HEK293 (cell line): Measurements from ENCODE around the gene ABCG1.

Source experiments
- CTCF ChIA-PET: fragments of 350-600 bp; formaldehyde crosslinking; extraction: SDS; loops from one replicate; lab custom pipeline; 2021; ENCODE audit warnings: antibody characterized with exemption; lab: Yijun Ruan, JAX
- POLR2A ChIA-PET: fragments of 300-600 bp; formaldehyde crosslinking; extraction: SDS; loops from one replicate; lab custom pipeline; 2020; ENCODE audit warnings: antibody characterized with exemption, inconsistent platforms; lab: Yijun Ruan, JAX
- H3K27ac ChIP-seq: fragments of 200-500 bp; sonication (Bioruptor generic); 2 replicates; pipeline ENCODE4 v1.5.1; 2014; ENCODE audit warnings: low read depth, low read length, control low read depth, inconsistent platforms; ENCODE audit errors: extremely low read depth
- H3K36me3 ChIP-seq, 2 experiments: fragments of 200-500 bp in 1 of 2; sonication (Bioruptor generic) in 1 of 2; 1 replicate in 1 of 2; 2 replicates in 1 of 2; pipeline ENCODE4 v1.5.1; 2014 to 2017; ENCODE audit warnings: inconsistent platforms in 2 of 2, low read length in 2 of 2; ENCODE audit not compliant: control insufficient read depth in 2 of 2, insufficient read depth in 1 of 2
- H3K4me1 ChIP-seq: fragments of 200-500 bp; sonication (Bioruptor generic); 2 replicates; pipeline ENCODE4 v1.5.1; 2014; ENCODE audit warnings: mild to moderate bottlenecking, low read length, inconsistent platforms; ENCODE audit not compliant: control insufficient read depth, insufficient read depth
- H3K4me3 ChIP-seq: 2 replicates; pipeline ENCODE4 v1.5.1; 2011; ENCODE audit warnings: low read depth, mild to moderate bottlenecking, control low read depth, low read length, moderate library complexity
- H3K9me3 ChIP-seq: fragments of 200-500 bp; sonication (Bioruptor generic); 2 replicates; pipeline ENCODE4 v1.5.1; 2014; ENCODE audit warnings: low read depth, low read length, inconsistent platforms; ENCODE audit not compliant: control insufficient read depth, insufficient read depth
- CTCF ChIP-seq: fragments of 450-650 bp; formaldehyde crosslinking; IDR thresholded peaks from 2 replicates; pipeline ENCODE4 v1.5.1; 2016; ENCODE audit warnings: missing biosample characterization, missing genetic modification characterization
- KLF1 ChIP-seq: fragments of 450-650 bp; formaldehyde crosslinking; IDR thresholded peaks from 2 replicates; pipeline ENCODE4 v1.5.1; 2016; ENCODE audit warnings: missing biosample characterization, missing genetic modification characterization
- KLF8 ChIP-seq: fragments of 450-650 bp; formaldehyde crosslinking; IDR thresholded peaks from 2 replicates; pipeline ENCODE4 v1.5.1; 2016; ENCODE audit warnings: missing biosample characterization, missing genetic modification characterization
- ZBTB49 ChIP-seq: fragments of 450-650 bp; formaldehyde crosslinking; IDR thresholded peaks from 2 replicates; pipeline ENCODE4 v1.5.1; 2016; ENCODE audit warnings: missing biosample characterization, missing genetic modification characterization, low read depth
- ZBTB7A ChIP-seq: fragments of 450-650 bp; formaldehyde crosslinking; IDR thresholded peaks from 2 replicates; pipeline ENCODE4 v1.5.1; 2016; ENCODE audit warnings: low read depth, missing biosample characterization, missing genetic modification characterization
- ZBTB8A ChIP-seq: fragments of 450-650 bp; formaldehyde crosslinking; IDR thresholded peaks from 2 replicates; pipeline ENCODE4 v1.5.1; 2016; ENCODE audit warnings: missing biosample characterization, missing genetic modification characterization
- ZFP3 ChIP-seq: fragments of 450-650 bp; formaldehyde crosslinking; IDR thresholded peaks from 2 replicates; pipeline ENCODE4 v1.5.1; 2016; ENCODE audit warnings: low read depth, missing biosample characterization, missing genetic modification characterization
- ZNF239 ChIP-seq: fragments of 450-650 bp; formaldehyde crosslinking; IDR thresholded peaks from 2 replicates; pipeline ENCODE4 v1.5.1; 2016; ENCODE audit warnings: missing biosample characterization, missing genetic modification characterization
- ZNF24 ChIP-seq: fragments of 450-650 bp; formaldehyde crosslinking; IDR thresholded peaks from 2 replicates; pipeline ENCODE4 v1.5.1; 2016; ENCODE audit warnings: missing biosample characterization, missing genetic modification characterization
- ZNF521 ChIP-seq: fragments of 450-650 bp; formaldehyde crosslinking; IDR thresholded peaks from 2 replicates; pipeline ENCODE4 v1.5.1; 2017; ENCODE audit warnings: missing biosample characterization, mild to moderate bottlenecking, missing genetic modification characterization
- ZNF747 ChIP-seq: fragments of 450-650 bp; formaldehyde crosslinking; IDR thresholded peaks from 2 replicates; pipeline ENCODE4 v1.5.1; 2016; ENCODE audit warnings: missing biosample characterization, missing genetic modification characterization
- ZNF768 ChIP-seq: fragments of 450-650 bp; formaldehyde crosslinking; IDR thresholded peaks from 2 replicates; pipeline ENCODE4 v1.5.1; 2018; ENCODE audit warnings: missing biosample characterization, mild to moderate bottlenecking, missing genetic modification characterization
- ZSCAN30 ChIP-seq: fragments of 450-650 bp; IDR thresholded peaks from 2 replicates; pipeline ENCODE4 v1.5.1; 2018; ENCODE audit warnings: missing biosample characterization, mild to moderate bottlenecking, missing genetic modification characterization, moderate library complexity
- TF ChIP-seq, protein P1 (sequence below): fragments of 450-650 bp; formaldehyde crosslinking; IDR thresholded peaks from 2 replicates; pipeline ENCODE4 v1.5.1; 2016; ENCODE audit warnings: missing biosample characterization, missing genetic modification characterization
- TF ChIP-seq, protein P2 (sequence below): fragments of 450-650 bp; formaldehyde crosslinking; IDR thresholded peaks from 2 replicates; pipeline ENCODE4 v1.5.1; 2017; ENCODE audit warnings: missing biosample characterization, missing genetic modification characterization

Gene ABCG1

GRCh38 chr21:42272984-42273600 lies 54.2 kb downstream of the ABCG1 start:
- Histone ChIP-seq H3K9me3 (no peaks in the 10 kb centered on the region), H3K36me3 (no peaks in the 10 kb centered on the region), H3K4me3 (no peak overlapping the region), H3K27ac (no peak overlapping the region), H3K4me1 (no peaks in the 10 kb centered on the region)
- TF ChIP-seq KLF1 (peak; percentile 78), CTCF (tag by site-specific recombination) (no peak), KLF8 (tag by site-specific recombination) (peak; percentile 65; the same call in 1 of the 2 replicates), ZSCAN30 (tag by site-specific recombination) (no peak), ZNF521 (tag by site-specific recombination) (no peak), ZBTB7A (tag by site-specific recombination) (no peak), ZBTB49 (tag by site-specific recombination) (no peak)
- ChIA-PET CTCF (interaction anchor here (1.0 to 1.4 kb wide), 2 partner anchors 13 to 14 kb away, joined by 3 to 4 read pairs; no protein-coding TSS in a partner anchor), POLR2A (no interaction called here)

DNA sequence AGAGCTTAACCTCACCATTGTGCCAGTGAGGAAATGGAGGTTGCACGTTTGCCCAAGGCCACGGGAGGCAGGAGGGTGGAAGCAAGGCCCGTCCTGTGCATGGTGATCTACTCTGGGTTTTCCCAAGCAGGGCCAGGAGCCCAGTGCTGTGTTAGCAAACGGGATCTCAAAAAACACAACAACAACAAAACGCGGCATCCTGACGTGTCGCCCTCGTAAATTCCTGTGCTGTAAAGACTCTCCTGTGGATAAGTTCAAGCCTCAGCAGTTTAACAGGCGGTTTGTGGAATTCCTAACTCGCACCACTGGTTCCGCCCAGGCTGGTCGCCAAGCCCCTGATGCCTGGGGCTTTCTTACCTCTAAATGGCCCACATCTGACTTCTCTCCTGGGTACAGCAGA lies 57.1 kb downstream of the ABCG1 start:
- TF ChIP-seq ZNF24 (no peak), ZNF768 (tag by site-specific recombination) (no peak), ZNF747 (tag by site-specific recombination) (no peak), ZNF239 (tag by site-specific recombination) (no peak), ZBTB8A (tag by site-specific recombination) (no peak), ZFP3 (no peak)
- TF ChIP-seq, protein P1, sequence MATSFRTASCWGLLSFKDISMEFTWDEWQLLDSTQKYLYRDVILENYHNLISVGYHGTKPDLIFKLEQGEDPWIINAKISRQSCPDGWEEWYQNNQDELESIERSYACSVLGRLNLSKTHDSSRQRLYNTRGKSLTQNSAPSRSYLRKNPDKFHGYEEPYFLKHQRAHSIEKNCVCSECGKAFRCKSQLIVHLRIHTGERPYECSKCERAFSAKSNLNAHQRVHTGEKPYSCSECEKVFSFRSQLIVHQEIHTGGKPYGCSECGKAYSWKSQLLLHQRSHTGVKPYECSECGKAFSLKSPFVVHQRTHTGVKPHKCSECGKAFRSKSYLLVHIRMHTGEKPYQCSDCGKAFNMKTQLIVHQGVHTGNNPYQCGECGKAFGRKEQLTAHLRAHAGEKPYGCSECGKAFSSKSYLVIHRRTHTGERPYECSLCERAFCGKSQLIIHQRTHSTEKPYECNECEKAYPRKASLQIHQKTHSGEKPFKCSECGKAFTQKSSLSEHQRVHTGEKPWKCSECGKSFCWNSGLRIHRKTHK (tag by site-specific recombination), result no peak
- TF ChIP-seq, protein P2, sequence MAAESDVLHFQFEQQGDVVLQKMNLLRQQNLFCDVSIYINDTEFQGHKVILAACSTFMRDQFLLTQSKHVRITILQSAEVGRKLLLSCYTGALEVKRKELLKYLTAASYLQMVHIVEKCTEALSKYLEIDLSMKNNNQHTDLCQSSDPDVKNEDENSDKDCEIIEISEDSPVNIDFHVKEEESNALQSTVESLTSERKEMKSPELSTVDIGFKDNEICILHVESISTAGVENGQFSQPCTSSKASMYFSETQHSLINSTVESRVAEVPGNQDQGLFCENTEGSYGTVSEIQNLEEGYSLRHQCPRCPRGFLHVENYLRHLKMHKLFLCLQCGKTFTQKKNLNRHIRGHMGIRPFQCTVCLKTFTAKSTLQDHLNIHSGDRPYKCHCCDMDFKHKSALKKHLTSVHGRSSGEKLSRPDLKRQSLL (tag by site-specific recombination), result no peak
- POLR2A ChIA-PET, result no interaction called here
- CTCF ChIA-PET, result interaction anchor here (0.6 to 2.0 kb wide), 4 partner anchors 17 to 168 kb away, joined by 3 to 9 read pairs (median 4); no protein-coding TSS in a partner anchor
- no peaks in the 10 kb centered on the region for H3K4me1 ChIP-seq
- H3K36me3 ChIP-seq, result no peaks in the 10 kb centered on the region
- no peak overlapping the region for H3K27ac ChIP-seq
- H3K9me3 ChIP-seq, result no peaks in the 10 kb centered on the region
- H3K4me3 ChIP-seq, result no peak overlapping the region
